Pulmonary artery endothelial cell (primary cell): ENCODE results near the gene PTPRG. TPM values are rescaled to one million over a fixed set of nuclear protein-coding genes. Genes with fewer than 3 reads are reported as not detected.

ENCODE experiments used
- DNase-seq: peaks from one replicate; pipeline ENCODE4 v3.0.0-alpha.2; 2011; ENCODE audit warnings: low read depth, low spot score
- total RNA-seq: library from RNA; depleted of rRNA; stranded (reverse); fragments of >200 nt; gene quantifications from 2 replicates; pipeline ENCODE4 v1.2.3, GENCODE V29; 2014

Gene PTPRG
- total RNA-seq, 1 donor from 2014 or later = 41.0 TPM

DNA sequence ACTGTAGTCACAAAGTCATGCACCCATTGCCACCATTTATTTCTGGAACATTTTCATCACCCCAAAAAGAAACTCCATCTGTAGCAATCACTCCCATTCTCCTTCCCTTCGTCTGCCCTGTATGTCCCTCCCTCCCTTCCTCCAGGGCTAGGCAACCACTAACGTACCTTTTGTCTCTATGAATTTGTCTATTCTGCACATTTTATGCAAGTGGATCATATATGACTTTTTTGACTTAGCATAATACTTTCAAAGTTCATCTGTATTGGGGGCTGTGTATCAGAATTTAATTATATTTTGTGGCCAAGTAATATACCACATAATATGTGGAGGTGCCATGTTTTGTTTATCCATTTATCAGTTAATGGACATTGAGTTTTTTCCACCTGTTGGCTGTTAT is 610.4 kb downstream of the PTPRG start:
- DNase-seq = no peak

DNA sequence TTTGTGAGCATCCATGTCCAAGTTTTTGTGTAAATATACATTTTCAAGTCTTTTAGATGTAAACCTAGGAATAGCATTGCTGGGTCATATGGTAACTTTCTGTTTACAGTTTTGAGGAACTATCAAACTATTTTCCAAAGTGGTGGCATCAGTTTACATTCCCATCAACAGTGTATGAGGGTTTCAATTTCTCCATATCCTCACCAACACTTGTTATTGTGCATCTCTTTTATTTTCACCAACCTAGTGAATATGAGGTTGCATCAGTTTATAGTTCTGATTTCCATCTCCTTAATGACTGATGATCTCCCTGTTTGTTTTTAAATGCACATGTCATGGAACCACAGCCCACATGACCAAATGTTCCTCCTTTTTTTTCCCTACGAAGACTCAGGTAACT is 610.8 kb downstream of the PTPRG start:
- no peak for DNase-seq

DNA sequence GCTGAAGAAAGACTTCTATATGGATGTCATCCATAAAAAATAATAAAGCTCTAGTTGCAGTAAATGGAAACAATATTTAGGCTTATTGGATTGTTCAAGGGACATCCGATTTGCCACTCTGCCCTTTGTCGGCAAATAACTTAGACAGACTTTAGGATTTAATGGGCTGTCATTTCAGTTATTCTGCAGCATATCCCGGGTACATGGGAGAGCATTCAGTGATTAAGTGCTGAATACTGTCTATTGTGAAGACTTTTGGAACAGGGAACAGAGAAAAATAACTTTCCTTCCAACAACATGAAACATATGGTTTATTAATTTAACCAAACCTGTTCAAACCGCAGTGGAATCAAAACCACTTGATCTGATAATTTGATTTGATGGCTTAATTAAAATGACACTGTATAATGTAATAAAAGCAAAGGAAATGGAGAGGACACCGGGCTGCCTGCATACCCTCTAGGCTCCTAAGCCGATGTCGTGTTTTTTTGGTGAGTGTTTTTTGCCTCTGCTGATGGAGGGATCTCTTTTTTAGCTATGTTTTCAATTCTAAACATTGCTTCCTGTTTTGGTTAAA is 612.7 kb downstream of the PTPRG start:
- DNase-seq = no peak

- DNase-seq = no peak
Measured at GRCh38 chr3:62175161-62175560, 613.8 kb downstream of the PTPRG start.

DNA sequence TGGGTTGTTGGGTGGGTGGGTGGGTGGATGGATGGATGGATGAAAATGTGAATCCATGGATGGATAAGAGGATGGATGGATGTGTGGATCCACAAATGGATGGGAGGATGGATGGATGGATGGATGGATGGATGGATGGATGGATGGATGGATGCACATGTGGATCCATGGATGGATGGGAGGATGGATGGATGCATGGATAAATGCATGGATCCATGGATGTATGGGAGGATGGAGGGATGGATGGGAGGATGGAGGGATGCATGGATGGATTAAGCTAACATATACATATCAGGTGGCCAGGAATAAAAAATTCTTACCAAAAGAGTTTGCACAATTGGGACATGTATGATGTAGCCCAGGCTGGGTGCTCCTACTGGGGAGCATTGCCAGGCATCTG is 616.7 kb downstream of the PTPRG start:
- no peak for DNase-seq

DNA sequence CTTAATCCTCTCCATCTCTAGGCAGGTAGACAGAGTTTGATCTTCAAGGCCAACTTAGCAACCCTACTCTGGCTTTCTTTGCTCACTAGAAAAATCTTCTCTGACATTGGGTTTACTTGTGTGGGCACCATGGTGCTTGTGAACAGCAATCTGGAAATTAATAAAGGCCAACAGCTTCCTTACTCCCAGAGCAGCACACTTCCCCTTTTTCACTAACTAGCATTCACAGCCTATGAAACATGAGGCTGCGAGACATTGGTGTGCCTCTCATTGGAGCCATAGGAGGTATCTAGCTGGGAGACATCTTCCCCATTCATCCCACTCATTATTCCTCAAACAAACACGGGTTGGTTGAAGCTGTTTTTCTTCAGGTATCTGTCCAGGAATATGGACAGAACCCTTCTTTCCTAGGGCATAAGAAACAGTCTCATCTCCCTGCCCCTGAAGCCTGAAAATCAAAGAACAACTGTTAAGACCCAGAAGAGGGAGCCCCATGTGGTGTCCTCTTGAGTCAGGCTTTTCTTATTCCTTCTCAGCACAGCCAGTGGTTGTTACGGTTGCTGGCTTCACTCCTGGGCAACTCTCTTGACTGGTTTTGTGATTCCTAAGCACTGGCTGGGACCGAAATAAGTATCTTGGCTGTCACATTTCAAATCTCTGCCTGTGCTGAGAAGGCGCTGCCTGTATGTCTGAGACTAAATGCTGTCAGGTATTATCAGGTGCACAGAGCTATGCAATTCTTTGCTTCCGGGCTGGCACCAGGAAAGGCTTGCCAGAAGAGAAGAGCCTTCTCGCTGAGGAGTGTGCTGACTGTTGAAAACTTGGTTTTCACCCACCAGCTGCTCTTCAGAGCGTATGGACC is 617.6 kb downstream of the PTPRG start:
- no peak for DNase-seq

- no peak for DNase-seq
Measured at GRCh38 chr3:62180514-62180913, 619.1 kb downstream of the PTPRG start.

- DNase-seq = no peak
Measured at GRCh38 chr3:62183087-62183486, 621.7 kb downstream of the PTPRG start.

DNA sequence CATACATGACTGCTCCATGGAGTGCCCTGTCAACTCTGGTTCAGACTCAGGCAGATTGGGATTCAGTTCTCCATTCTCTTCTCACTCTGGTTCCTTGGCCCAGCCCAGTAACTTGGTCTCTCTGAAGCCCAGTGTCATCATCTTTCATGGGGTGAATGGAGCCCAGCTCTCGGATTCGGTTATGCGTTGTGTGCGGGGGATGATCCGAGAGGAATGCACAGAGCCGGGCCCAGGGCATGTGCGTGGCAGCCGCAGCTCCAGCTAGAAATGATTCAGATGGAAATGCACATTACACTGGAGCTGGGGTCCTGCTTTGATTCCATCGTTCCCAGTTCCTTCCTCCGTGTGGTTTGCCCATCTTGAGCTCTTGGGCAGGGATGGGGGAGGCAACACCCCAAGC is 622.6 kb downstream of the PTPRG start:
- no peak for DNase-seq

- DNase-seq = no peak
Measured at GRCh38 chr3:62184559-62184958, 623.2 kb downstream of the PTPRG start.

DNA sequence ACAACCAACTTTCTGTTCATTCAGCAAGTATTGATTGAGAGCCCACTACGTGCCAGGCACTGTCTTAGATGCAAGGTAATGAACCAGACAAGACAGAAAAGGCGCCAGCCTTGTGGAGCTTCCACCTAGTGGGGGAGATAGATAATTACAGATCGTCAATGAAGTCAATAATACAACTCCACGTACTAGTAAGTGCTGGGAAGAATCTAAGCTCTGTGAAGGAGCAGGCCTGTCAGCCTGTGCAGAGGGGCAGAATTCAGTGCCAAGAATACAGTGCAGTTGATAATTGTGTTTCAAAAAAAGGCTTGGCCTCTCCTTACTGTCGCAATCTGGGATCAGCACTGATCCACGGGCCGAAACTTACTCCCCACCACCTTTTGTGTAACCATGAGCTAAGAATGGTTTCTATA is 625.7 kb downstream of the PTPRG start:
- DNase-seq = no peak

- peak; percentile 47 for DNase-seq
Measured at GRCh38 chr3:62188681-62189375, 627.5 kb downstream of the PTPRG start.

GRCh38 chr3:62189376-62189698 is 628.0 kb downstream of the PTPRG start:
- DNase-seq = no peak

- DNase-seq = no peak
Measured at GRCh38 chr3:62192891-62193290, 631.5 kb downstream of the PTPRG start.

GRCh38 chr3:62193586-62194345 is 632.4 kb downstream of the PTPRG start:
- DNase-seq = no peak

DNA sequence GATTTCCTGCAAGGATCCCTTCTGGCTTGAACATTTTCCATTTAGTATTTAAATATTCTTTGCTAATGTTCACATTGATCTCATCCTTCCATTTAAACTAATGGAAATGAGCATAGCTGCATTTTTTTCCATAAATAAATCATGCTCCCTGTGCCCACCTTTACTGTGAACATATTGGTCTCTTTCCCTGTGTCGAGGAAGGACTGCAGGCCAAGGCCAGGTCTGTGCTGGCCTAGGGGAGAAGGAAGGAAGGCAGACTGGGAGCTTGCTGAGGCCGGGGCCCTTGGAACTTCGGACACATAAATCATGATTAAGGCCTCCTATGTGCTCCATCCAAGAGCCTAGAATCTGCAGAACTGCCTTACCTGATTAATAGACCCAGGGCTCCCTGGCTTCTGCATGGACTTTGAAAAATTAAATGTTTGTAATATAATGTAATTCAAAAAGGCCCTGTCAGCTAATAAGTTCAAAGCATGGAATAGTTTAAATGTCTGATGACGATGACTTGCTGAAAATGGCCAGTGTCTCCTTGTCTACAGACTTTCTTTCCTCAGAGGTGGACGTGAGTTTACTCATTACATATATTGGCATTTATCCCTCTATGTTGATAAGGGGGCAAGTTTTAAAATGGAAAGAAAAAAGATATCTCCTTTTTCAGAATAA is 636.1 kb downstream of the PTPRG start:
- DNase-seq = no peak

DNA sequence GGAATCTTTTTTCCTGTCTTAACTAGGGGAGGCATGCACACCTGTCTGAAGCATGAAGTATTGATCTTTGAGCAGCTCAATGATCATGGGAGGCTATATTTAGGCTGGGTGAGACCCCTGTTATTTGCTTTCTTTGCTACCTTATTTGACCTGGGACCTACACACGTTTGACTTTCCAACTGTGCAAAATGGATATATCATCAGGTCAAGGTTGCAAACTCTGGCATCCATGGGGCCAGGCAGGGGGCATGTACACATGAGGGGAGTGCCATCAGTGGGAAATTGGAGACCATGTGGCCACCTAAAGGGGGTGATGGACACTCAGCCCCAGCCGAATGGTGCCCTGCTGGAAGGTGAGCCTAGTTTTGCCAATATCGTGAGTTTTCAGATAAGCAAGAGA is 637.8 kb downstream of the PTPRG start:
- DNase-seq = no peak

- peak; percentile 4 for DNase-seq
Measured at GRCh38 chr3:62201438-62202035, 640.2 kb downstream of the PTPRG start.

DNA sequence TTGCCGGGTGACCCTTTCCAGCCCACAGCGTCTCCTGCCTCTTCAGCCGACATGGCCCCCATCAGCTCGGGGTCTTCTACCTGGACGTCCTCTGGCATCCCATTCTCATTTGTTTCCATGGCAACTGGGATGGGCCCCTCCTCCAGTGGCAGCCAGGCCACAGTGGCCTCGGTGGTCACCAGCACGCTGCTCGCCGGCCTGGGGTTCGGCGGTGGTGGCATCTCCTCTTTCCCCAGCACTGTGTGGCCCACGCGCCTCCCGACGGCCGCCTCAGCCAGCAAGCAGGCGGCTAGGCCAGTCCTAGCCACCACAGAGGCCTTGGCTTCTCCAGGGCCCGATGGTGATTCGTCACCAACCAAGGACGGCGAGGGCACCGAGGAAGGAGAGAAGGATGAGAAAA is 641.8 kb downstream of the PTPRG start:
- DNase-seq = no peak

- DNase-seq = no peak
Measured at GRCh38 chr3:62203561-62203960, 642.2 kb downstream of the PTPRG start.

DNA sequence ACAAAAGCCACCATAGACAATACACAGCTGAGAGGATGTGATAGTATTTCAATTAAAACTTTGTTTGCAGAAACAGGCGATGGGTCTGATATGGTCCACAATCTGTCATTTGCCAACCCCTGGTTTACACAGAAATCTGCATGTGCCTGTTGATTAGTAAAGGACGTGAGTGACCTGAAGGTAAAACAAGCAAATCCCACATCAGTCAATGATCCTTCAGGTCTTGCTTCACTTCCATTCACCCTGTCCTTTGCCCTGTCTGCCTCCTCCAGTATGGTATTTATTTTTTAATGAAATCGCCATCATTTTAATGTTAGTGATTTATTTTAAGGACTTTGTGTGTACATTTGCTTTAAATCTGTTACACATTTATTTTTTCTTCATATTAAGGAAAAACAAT is 645.8 kb downstream of the PTPRG start:
- no peak for DNase-seq
